Vagina (tissue), 2 donors: ENCODE measurements around the gene ELOVL6. TPM values are rescaled to one million over a fixed set of nuclear protein-coding genes. Genes with fewer than 3 reads are reported as not detected.

Experiments
- DNase-seq, 2 donors: peaks; one replicate each; pipeline ENCODE4 v3.0.0-alpha.2; 2017; ENCODE audit errors: extremely low spot score in 2 of 2
- H3K27ac ChIP-seq: fragments of 200-600 bp; sonication (generic); one replicate; pipeline ENCODE4 v1.5.1; 2019
- H3K27me3 ChIP-seq: fragments of 200-600 bp; sonication (generic); one replicate; pipeline ENCODE4 v1.5.1; 2019
- H3K36me3 ChIP-seq, 2 donors: fragments of 200-600 bp; sonication (generic); one replicate each; pipeline ENCODE4 v1.5.1; 2017 to 2019
- H3K4me1 ChIP-seq: fragments of 200-600 bp; sonication (generic); one replicate; pipeline ENCODE4 v1.5.1; 2019
- H3K4me3 ChIP-seq, 2 donors: fragments of 200-600 bp; sonication (generic); 1 replicate in 1 of 2; 2 replicates in 1 of 2; pipeline ENCODE4 v1.5.1; 2016 to 2019
- H3K9me3 ChIP-seq: fragments of 200-600 bp; sonication (generic); one replicate; pipeline ENCODE4 v1.5.1; 2019
- POLR2A ChIP-seq, 2 donors: fragments of 450-650 bp; IDR thresholded peaks; one replicate each; pipeline ENCODE4 v1.6.1; 2017; ENCODE audit warnings: antibody characterized with exemption in 2 of 2, mild to moderate bottlenecking in 2 of 2, moderate library complexity in 2 of 2
- POLR2AphosphoS5 ChIP-seq, 2 donors: sonication (generic); formaldehyde crosslinking; IDR thresholded peaks; one replicate each; pipeline ENCODE4 v1.9.0; 2017; ENCODE audit warnings: antibody characterized with exemption in 2 of 2, mild to moderate bottlenecking in 2 of 2, low read depth in 1 of 2; ENCODE audit not compliant: insufficient read depth in 1 of 2
- intact Hi-C: fragments of 100-400 bp; cut with DNase I; formaldehyde crosslinking; loops from one replicate; pipeline ENCODE4 v1.15.1; 2023
- total RNA-seq: library from RNA; depleted of rRNA; stranded (reverse); fragments of >200 nt; gene quantifications from one replicate; pipeline ENCODE4 v1.2.3, GENCODE V29; 2016
- TF ChIP-seq, protein P1 (sequence below), 3 experiments: fragments of 450-650 bp in 2 of 3; fragments of 200-600 bp in 1 of 3; sonication (generic) in 1 of 3; IDR thresholded peaks; one replicate each; pipeline ENCODE4 v1.5.1; 2017 to 2019; ENCODE audit warnings: antibody characterized with exemption in 3 of 3, mild to moderate bottlenecking in 2 of 3, moderate library complexity in 2 of 3

Gene ELOVL6
- total RNA-seq, 1 donor from 2014 or later, result 9.1 TPM

DNA sequence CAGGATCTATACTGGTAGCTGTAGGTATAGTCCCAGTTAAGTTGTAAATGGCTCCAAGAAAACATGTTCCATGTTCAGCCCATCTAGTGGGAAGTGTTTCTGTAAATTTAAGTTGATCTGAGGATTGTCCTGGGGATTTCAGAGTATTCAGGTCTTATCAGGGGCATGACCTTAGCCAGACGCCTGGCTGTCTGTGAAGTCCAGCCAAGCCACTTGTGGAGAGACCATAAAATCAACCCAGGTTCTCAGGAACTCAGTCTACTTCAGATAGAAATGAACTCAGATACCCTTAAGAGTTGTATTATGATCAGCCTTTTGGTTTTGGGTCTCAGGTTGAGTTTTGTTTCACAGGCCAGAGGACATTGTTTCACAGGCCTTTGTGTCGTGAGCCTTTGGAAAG, 189.9 kb downstream of the ELOVL6 start:
- Histone ChIP-seq H3K27me3 (no peaks in the 10 kb centered on the region), H3K4me3 (no peak overlapping the region), H3K27ac (no peak overlapping the region), H3K9me3 (no peaks in the 10 kb centered on the region), H3K36me3 (no peaks in the 10 kb centered on the region), H3K4me1 (no peaks in the 10 kb centered on the region)
- DNase-seq, result no peak
- intact Hi-C loops, result no loop called here
- TF ChIP-seq POLR2AphosphoS5 (IDR thresholded peaks at IDR 0.05; ENCODE audit: insufficient read depth in 1 of 2, low read depth in 1 of 2) (no peak), POLR2A (IDR thresholded peaks at IDR 0.05) (no peak)
- TF ChIP-seq, protein P1, sequence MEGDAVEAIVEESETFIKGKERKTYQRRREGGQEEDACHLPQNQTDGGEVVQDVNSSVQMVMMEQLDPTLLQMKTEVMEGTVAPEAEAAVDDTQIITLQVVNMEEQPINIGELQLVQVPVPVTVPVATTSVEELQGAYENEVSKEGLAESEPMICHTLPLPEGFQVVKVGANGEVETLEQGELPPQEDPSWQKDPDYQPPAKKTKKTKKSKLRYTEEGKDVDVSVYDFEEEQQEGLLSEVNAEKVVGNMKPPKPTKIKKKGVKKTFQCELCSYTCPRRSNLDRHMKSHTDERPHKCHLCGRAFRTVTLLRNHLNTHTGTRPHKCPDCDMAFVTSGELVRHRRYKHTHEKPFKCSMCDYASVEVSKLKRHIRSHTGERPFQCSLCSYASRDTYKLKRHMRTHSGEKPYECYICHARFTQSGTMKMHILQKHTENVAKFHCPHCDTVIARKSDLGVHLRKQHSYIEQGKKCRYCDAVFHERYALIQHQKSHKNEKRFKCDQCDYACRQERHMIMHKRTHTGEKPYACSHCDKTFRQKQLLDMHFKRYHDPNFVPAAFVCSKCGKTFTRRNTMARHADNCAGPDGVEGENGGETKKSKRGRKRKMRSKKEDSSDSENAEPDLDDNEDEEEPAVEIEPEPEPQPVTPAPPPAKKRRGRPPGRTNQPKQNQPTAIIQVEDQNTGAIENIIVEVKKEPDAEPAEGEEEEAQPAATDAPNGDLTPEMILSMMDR (IDR thresholded peaks at IDR 0.05), result no peak

- no peak for DNase-seq
- TF ChIP-seq POLR2A (IDR thresholded peaks at IDR 0.05), result no peak
- no peaks in the 10 kb centered on the region for H3K9me3 ChIP-seq
- H3K4me3 ChIP-seq, result no peak overlapping the region
- intact Hi-C loops, result no loop called here
- no peaks in the 10 kb centered on the region for H3K4me1 ChIP-seq
- H3K27me3 ChIP-seq, result no peaks in the 10 kb centered on the region
- no peaks in the 10 kb centered on the region for H3K36me3 ChIP-seq
- H3K27ac ChIP-seq, result no peak overlapping the region
These were observed 191.2 kb downstream of the ELOVL6 start for GRCh38 chr4:110007217-110007616.

GRCh38 chr4:110005461-110006056, 192.9 kb downstream of the ELOVL6 start:
- Histone ChIP-seq H3K27me3 (no peaks in the 10 kb centered on the region), H3K36me3 (no peaks in the 10 kb centered on the region), H3K4me3 (no peak overlapping the region), H3K9me3 (no peaks in the 10 kb centered on the region), H3K4me1 (no peaks in the 10 kb centered on the region), H3K27ac (no peak overlapping the region)
- DNase-seq, result no peak
- intact Hi-C loops, result no loop called here
- TF ChIP-seq POLR2AphosphoS5 (IDR thresholded peaks at IDR 0.05; ENCODE audit: insufficient read depth in 1 of 2, low read depth in 1 of 2) (no peak), POLR2A (IDR thresholded peaks at IDR 0.05) (no peak)
- TF ChIP-seq, protein P1 (IDR thresholded peaks at IDR 0.05), result peak; percentile 33 to 49 (median 38)

GRCh38 chr4:110004556-110004955, 193.9 kb downstream of the ELOVL6 start:
- H3K27me3 ChIP-seq, result no peaks in the 10 kb centered on the region
- no peaks in the 10 kb centered on the region for H3K4me1 ChIP-seq
- TF ChIP-seq, protein P1 (IDR thresholded peaks at IDR 0.05), result no peak
- TF ChIP-seq POLR2AphosphoS5 (IDR thresholded peaks at IDR 0.05; ENCODE audit: insufficient read depth in 1 of 2, low read depth in 1 of 2) (no peak), POLR2A (IDR thresholded peaks at IDR 0.05) (no peak)
- no peak overlapping the region for H3K27ac ChIP-seq
- no peaks in the 10 kb centered on the region for H3K9me3 ChIP-seq
- no peak for DNase-seq
- H3K4me3 ChIP-seq, result no peak overlapping the region
- H3K36me3 ChIP-seq, result no peaks in the 10 kb centered on the region
- intact Hi-C loops, result no loop called here

DNA sequence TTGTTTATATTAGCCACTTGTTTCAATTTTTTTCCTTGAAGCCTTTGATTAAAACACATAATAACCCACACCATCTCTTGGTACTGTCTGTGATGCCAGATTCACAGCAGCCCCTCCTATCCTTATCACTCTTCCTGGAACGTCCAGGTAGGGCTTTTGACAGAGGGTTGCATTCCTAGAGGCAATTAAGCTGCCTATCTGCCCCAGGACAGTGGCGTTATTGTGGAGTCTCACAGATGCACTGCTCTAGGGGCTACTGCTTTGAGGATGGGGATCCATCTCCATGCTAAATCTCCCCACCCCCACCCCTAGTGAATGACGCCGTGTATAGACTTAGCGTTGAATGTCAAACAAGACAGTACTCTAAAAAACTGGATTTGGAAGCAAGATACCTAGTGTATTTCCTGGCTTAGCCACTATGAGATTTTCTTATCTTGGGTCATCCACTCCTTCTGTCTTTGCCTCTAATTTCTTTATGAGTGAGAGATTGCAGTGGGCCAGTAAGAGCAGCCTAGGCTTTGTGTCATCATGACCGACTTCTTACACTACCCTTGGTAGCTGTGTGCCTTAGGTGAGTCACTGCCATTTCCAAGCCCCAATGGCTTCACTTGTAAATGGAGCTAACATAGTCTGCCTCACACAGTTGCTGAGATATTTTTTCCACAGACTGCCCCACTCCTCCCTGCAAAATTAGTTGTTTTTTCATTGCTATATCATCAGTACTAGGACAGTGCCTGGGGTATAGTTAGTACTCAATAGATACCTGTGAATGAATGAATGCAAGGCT, 194.8 kb downstream of the ELOVL6 start:
- Histone ChIP-seq H3K4me1 (no peaks in the 10 kb centered on the region), H3K4me3 (no peak overlapping the region), H3K36me3 (no peaks in the 10 kb centered on the region), H3K9me3 (no peaks in the 10 kb centered on the region), H3K27ac (no peak overlapping the region), H3K27me3 (no peaks in the 10 kb centered on the region)
- TF ChIP-seq POLR2AphosphoS5 (IDR thresholded peaks at IDR 0.05; ENCODE audit: insufficient read depth in 1 of 2, low read depth in 1 of 2), result no peak
- intact Hi-C loops, result no loop called here
- no peak for DNase-seq

DNA sequence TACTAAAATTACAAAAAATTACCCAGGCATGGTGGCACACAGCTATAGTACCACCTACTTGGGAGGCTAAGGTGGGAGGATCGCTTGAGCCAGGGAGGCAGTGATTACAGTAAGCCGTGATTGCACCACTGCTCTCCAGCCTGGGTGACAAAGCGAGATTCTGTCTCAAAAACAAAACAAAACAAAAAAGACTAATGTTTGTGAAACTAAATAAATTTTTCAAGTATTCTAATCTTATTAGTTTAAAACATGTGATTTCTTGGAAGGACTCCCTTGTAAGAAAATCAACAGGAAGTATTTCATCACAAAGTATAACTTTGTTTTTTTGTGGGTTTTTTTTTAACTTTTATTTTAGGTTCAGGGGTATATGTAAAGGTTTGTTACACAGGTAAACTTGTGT, 196.1 kb downstream of the ELOVL6 start:
- no peak overlapping the region for H3K4me3 ChIP-seq
- intact Hi-C loops, result no loop called here

More for the DNA sequence above, 196.1 kb downstream of the ELOVL6 start:
- TF ChIP-seq, protein P1 (IDR thresholded peaks at IDR 0.05), result no peak
- TF ChIP-seq POLR2A (IDR thresholded peaks at IDR 0.05), result no peak
- TF ChIP-seq POLR2AphosphoS5 (IDR thresholded peaks at IDR 0.05; ENCODE audit: insufficient read depth in 1 of 2, low read depth in 1 of 2), result no peak
- Histone ChIP-seq H3K36me3 (no peaks in the 10 kb centered on the region), H3K4me1 (no peaks in the 10 kb centered on the region), H3K9me3 (no peaks in the 10 kb centered on the region), H3K27me3 (no peaks in the 10 kb centered on the region), H3K27ac (no peak overlapping the region)
- no peak for DNase-seq
